ENCODE results near the gene GOLT1A.

Gene GOLT1A

GRCh38 chr1:204250428-204251030 lies 36.7 kb upstream of the GOLT1A start:
- Histone ChIP-seq H3K36me3 (ENCODE audit: insufficient read depth, low read length) (no peaks in the 10 kb centered on the region), H3K4me1 (ENCODE audit: insufficient read depth, low read length) (no peaks in the 10 kb centered on the region), H3K27me3 (ENCODE audit: insufficient read depth, low read length, poor library complexity) (peaks cover 29% of the 10 kb centered on the region), H2AFZ (ENCODE audit: low read depth, low read length) (no peak overlapping the region), H3K27ac (ENCODE audit: low read length) (no peak overlapping the region), H3K9me3 (ENCODE audit: insufficient read depth, low read length, severe bottlenecking) (no peaks in the 10 kb centered on the region), H3K4me3 (ENCODE audit: low read depth in 1 of 2, low read length in 2 of 2) (no peak overlapping the region), H4K20me1 (ENCODE audit: insufficient read depth, low read length) (0 out of 2 replicates have a peak, but pooled peaks cover 4% of the 10 kb centered on the region), H3K4me2 (ENCODE audit: insufficient read depth, low read length) (no peak overlapping the region), H3K79me2 (ENCODE audit: insufficient read depth, low read length) (no peaks in the 10 kb centered on the region), H3K9ac (ENCODE audit: low read depth, low read length) (no peak overlapping the region)
- no peak for ATAC-seq (ENCODE audit: insufficient read depth, low read depth)
- TF ChIP-seq CTCF (IDR thresholded peaks at IDR 0.05; ENCODE audit: borderline replicate concordance, extremely low read depth, low read length, poor library complexity, severe bottlenecking) (no peak), EZH2 (IDR thresholded peaks at IDR 0.05; ENCODE audit: borderline replicate concordance, low read depth, low read length, severe bottlenecking) (no peak)
- no peak for DNase-seq

- H2AFZ ChIP-seq (ENCODE audit: low read depth, low read length): no peak overlapping the region
- H3K4me2 ChIP-seq (ENCODE audit: insufficient read depth, low read length): no peak overlapping the region
- H3K9me3 ChIP-seq (ENCODE audit: insufficient read depth, low read length, severe bottlenecking): no peaks in the 10 kb centered on the region
- H3K4me1 ChIP-seq (ENCODE audit: insufficient read depth, low read length): no peaks in the 10 kb centered on the region
- H3K4me3 ChIP-seq (ENCODE audit: low read depth in 1 of 2, low read length in 2 of 2): no peak overlapping the region
- no peak overlapping the region for H3K9ac ChIP-seq (ENCODE audit: low read depth, low read length)
- no peak overlapping the region for H3K27ac ChIP-seq (ENCODE audit: low read length)
- no peaks in the 10 kb centered on the region for H3K36me3 ChIP-seq (ENCODE audit: insufficient read depth, low read length)
- TF ChIP-seq EZH2 (IDR thresholded peaks at IDR 0.05; ENCODE audit: borderline replicate concordance, low read depth, low read length, severe bottlenecking): no peak
- no peak for TF ChIP-seq CTCF (IDR thresholded peaks at IDR 0.05; ENCODE audit: borderline replicate concordance, extremely low read depth, low read length, poor library complexity, severe bottlenecking)
- DNase-seq: no peak
- H3K27me3 ChIP-seq (ENCODE audit: insufficient read depth, low read length, poor library complexity): peaks cover 25% of the 10 kb centered on the region
- H3K79me2 ChIP-seq (ENCODE audit: insufficient read depth, low read length): no peaks in the 10 kb centered on the region
- no peak for ATAC-seq (ENCODE audit: insufficient read depth, low read depth)
- 0 out of 2 replicates have a peak, but pooled peaks cover 2% of the 10 kb centered on the region for H4K20me1 ChIP-seq (ENCODE audit: insufficient read depth, low read length)
These were observed 36.1 kb upstream of the GOLT1A start for GRCh38 chr1:204249736-204250427.

GRCh38 chr1:204248954-204249353 lies 35.2 kb upstream of the GOLT1A start:
- Histone ChIP-seq H2AFZ (ENCODE audit: low read depth, low read length) (no peak overlapping the region), H3K79me2 (ENCODE audit: insufficient read depth, low read length) (no peaks in the 10 kb centered on the region), H3K9me3 (ENCODE audit: insufficient read depth, low read length, severe bottlenecking) (no peaks in the 10 kb centered on the region), H3K27me3 (ENCODE audit: insufficient read depth, low read length, poor library complexity) (peaks cover 17% of the 10 kb centered on the region), H3K4me2 (ENCODE audit: insufficient read depth, low read length) (no peak overlapping the region), H4K20me1 (ENCODE audit: insufficient read depth, low read length) (0 out of 2 replicates have a peak, but pooled peaks cover 2% of the 10 kb centered on the region), H3K9ac (ENCODE audit: low read depth, low read length) (no peak overlapping the region), H3K27ac (ENCODE audit: low read length) (no peak overlapping the region), H3K36me3 (ENCODE audit: insufficient read depth, low read length) (no peaks in the 10 kb centered on the region), H3K4me1 (ENCODE audit: insufficient read depth, low read length) (no peaks in the 10 kb centered on the region), H3K4me3 (ENCODE audit: low read depth in 1 of 2, low read length in 2 of 2) (no peak overlapping the region)
- no peak for DNase-seq
- no peak for ATAC-seq (ENCODE audit: insufficient read depth, low read depth)
- no peak for TF ChIP-seq CTCF (IDR thresholded peaks at IDR 0.05; ENCODE audit: borderline replicate concordance, extremely low read depth, low read length, poor library complexity, severe bottlenecking)
